Activated T-helper 9 cell treated with anti-CD3 and anti-CD28 coated beads, Interleukin-2, amount 50 U/mL, for 16 hours (primary cell): ENCODE results near the gene ZFAND3.
"Not testable (repeated sequence)": the region's sequence is repeated elsewhere in the genome, so short reads cannot be mapped to it uniquely, and the experiment has no call there.

ENCODE experiments used
- DNase-seq: peaks from one replicate; pipeline ENCODE4 v3.0.0-alpha.2; 2020; ENCODE audit warnings: low read depth

The ZFAND3 gene

DNA sequence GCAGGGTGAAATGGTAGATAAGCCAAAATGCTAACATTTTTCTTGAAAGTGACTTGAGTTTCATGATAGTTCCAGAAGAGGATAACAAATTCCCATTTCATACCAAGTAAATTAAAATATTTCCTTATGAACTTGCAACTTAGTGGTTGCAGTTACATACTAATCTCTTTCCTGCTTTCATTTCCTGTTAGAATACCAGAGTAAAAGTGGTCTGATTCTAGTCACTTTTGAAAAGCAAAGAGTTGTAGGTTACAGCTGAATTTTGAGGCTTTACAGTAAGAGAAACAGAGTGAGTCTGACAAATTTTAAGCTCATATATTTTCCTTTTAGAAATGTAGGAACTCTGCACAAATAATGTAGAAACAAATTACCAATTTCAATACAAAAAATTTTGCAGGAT, 117.4 kb downstream of the ZFAND3 start:
- no peak for DNase-seq

DNA sequence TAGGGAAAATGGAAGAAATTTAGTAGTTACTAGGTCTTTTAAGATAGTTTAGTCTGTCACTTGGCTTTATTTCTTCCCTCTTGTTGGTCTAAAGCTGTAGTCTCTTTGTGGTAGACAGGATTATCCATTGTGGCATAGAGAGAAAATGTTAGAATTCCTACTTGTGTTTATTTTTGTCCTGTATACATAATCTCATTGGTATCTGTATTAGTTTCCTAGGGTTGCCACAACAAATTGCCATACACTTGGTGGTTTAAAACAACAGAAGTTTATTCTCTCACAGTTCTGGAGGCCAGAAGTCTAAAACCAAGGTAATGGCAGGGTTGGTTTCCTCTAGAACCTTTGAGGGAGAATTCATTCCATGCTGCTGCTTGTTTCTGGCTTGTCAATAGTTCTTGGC, 119.4 kb downstream of the ZFAND3 start:
- DNase-seq: no peak

DNA sequence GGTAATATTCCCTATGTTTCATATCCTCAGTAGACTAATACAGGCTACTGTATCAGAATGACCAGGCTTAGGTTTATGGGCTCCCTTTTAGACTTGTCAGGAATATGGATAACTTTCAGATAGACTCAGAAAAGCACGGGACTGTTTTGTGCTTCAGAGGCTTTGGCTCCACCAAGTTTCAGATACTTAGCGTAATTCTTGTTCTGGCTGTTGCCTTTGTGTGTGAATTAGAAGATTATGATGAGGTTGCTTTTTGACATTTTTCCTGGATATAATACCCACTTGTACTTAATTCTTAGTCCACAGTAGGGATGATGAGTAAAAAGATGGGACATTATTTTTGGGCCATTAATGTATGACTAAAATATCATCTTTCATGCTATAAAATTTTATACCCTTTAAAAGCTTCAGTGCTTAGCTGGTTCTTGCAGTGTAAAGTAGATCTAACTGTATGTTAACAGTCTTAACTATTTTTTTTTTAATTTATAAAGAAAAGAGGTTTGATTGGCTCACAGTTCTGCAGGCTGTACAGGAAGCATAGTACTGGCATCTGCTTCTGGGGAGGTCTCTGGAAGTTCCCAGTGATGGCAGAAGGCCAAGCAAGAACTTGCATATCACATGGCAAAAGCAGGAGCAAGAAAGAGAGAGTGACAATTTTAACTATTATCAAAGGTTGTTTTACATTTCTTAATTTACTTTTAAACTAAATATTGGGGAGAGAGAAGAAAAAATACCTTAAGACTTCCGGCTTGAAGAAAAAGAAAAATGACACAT, 120.7 kb downstream of the ZFAND3 start:
- DNase-seq: no peak

DNA sequence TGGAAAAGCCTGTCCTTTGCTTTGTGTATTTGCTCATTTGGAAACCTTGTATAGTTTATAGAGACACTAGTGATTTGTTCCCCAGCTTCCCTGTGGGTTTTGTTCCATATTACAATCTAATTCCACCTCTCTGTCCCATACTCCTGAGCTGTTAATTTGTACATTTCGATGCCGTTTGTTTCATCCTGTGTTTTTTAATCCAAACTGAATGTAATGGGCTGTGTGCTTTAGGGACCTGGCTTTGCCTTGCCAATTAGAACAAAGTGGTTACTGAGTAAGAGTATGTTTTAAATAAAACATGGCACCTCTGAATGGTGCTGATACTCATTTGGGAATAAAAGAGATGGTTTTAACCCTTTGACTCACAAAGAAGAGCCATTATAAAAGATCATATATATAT, 122.3 kb downstream of the ZFAND3 start:
- DNase-seq: no peak

DNA sequence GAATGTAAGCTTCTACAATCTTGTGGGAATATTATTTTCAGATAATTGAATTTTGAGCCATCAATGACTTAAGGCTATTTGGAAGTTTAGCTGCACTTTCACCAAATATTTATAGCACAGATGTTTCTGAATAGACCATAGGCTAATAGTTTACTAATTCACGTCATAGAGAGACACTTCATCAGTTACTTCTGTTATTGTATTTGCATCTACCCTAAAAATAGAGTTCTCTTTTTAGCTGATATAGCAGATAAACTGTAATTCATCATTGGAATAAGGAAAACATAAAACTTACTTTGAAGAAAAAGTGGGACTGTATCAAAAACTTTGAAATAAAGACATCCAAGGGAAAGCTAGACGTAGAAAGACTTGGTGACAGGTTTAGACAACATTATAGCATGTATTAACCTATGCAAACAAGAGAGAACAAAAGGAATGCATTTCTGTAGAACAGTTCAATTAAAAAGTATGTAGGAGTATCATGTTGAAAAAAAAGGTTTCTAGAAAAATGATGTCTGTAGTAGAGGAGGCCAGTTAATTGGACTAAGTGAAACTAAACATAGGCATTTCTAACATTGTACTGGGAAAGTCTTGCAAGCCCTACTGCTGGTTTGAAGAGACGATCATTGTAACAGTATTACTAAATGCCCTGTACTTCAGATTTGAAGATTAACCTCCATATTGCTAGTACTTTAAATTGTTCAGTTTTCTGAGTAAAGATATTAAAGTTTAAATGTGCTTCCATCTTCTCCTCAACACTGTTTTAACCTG, 123.3 kb downstream of the ZFAND3 start:
- no peak for DNase-seq

DNA sequence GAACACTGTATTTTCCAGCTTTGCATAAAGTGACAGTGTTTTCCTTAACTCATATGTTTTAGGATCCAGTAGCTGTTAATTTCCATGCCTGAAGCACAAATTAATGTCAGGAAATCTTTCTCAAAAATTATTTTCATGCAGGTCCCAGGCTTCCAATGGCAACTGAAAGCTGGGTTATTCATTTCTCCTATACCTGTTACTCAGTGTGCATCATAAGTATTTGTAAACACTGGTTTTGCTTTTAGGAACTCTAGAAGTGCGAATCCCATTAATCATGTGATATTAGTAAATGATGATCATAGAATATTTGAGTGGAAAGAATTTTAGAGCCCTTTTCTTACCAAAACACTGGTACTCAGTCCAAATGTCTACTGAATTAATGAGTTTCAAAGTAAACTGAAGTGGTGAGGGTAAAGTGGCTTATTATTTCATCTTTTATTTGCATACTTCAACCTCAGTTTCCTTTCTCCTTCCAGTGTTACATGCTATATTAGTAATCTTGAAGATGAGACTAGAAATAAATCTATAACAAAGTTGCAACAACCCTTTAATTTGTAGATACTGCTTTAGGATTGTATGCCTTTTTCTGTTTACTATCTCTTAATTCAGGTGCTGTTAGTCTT, 124.0 kb downstream of the ZFAND3 start:
- no peak for DNase-seq

DNA sequence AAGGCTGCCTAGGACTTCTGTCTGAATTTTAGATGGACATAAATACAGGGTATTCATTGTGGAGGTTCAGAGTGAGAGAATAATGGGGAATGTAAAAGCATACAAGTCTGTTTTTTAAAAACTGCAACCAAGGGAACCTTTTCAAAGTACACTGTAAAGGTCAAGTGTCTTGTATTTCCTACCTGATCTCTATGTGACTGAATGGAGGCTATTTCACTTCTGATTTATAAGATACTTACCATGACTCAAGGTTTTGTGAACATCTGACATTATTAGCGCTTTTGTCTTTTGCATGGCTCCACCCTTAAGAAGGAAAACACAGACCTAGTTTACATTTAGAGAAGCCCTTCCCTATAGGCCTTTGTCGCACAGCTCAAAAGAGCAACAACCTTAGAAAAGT, 126.5 kb downstream of the ZFAND3 start:
- DNase-seq: no peak

DNA sequence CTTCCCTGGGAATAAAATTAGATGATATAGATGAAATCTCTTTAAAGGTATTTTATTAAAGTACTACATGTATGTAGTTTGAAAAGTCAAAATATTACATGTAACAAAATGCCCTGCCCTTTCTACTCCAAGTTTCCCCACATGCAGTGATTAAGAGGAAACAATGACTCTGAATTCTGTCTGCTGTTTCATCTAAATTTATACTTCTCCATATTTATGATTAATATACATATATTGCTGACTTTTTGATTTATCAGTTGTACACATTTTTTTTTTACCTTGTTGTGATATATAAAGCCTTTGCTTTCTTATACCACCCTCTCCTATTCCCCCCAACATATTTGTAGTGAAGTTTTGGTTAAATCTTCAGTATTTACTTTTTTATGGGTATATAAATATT, 127.9 kb downstream of the ZFAND3 start:
- no peak for DNase-seq

DNA sequence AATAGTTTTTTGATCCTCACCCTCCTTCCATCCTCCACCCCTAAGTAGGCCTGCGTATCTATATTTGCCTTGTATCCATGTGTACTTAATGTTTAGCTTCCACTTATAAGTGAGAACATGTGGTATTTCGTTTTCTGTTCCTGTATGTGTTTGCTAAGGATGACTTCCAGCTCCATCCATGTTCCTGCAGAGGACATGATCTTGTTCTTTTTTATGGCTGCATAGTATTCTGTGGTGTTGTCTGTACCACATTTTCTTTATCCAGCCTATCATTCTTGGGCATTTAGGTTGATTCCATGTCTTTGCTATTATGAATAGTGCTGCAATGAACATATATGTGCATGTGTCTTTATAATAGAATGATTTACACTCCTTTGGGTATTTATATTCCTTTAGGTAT, 129.1 kb downstream of the ZFAND3 start:
- DNase-seq: not testable (repeated sequence)

DNA sequence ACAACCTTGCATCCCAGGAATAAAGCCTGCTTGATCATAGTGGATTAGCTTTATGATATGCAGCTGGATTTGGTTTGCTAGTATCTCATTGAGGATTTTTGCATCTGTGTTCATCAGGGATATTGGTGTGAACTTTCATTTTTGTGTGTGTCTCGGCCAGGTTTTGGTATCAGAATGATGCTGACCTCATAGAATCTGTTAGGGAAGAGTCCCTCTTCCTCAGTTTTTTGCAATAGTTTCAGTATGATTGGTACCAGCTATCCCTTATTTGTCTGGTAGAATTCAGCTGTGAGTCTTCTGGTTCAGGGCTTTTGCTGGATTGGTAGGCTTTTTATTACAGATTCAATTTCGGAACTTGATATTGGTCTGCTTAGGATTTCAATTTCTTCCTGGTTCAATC, 132.5 kb downstream of the ZFAND3 start:
- no peak for DNase-seq

DNA sequence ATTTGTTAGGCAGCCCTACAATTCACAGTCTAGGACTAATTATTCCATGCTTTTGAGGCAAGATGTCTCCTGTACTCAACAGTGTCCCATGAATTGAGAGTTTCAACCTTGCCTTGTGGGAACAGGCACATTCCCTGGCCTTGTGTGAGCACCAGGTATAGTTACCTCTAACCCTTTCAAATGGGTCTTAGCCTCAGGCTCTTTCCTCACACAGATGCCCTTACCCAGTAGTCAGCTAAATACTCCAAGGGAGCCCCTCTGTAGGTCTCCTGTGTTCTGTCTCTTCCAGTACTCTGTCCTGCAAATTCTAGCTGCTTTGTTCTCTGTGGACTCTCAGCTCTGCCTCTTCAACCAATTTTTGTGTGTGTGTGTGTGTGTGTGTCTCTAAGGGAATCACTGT, 135.3 kb downstream of the ZFAND3 start:
- no peak for DNase-seq

DNA sequence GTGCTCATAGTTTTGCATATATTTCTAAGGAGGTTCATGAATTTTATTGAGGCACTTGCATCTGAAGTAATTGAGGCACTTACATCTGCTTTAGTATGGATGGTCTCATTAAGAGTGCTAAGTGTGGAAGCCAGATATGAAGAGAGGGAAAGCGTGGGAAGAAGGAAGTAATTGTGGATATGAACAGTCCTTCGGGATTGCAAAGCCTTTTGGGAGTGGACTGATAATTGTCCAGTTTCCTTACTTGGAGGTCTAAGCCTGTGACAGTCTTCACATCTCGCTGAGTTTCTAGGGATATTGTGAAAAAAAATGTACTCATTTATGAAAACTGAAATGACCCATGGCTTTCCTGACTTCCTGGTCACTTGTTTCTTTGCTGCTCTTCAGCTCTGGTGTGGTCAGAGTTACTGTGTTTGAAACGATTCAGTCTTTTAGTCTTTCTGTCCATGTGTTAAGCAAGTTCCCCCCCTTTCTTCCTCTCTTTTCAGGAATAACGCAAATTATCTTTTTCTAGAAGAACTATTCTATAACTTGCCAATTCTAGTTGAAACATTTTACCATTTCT, 137.3 kb downstream of the ZFAND3 start:
- no peak for DNase-seq

DNA sequence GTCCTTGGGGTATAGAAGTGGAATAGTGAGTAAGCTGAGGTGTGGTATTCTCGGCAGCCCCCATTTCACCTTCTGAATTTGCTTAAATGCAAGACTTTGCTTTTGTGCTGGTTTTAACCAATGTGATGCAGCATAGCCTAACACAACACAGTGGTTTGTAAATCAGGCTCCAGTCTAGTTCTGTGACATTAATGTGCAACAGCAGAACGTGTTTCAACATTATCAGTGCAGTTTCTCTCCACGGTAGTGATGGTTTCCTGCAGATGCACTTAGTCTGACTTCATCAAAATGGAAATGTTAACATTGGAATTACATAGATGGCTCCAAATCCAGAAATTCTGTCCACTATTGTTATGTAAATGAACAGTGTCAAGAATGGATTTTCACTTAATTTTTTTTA, 139.5 kb downstream of the ZFAND3 start:
- DNase-seq: no peak

DNA sequence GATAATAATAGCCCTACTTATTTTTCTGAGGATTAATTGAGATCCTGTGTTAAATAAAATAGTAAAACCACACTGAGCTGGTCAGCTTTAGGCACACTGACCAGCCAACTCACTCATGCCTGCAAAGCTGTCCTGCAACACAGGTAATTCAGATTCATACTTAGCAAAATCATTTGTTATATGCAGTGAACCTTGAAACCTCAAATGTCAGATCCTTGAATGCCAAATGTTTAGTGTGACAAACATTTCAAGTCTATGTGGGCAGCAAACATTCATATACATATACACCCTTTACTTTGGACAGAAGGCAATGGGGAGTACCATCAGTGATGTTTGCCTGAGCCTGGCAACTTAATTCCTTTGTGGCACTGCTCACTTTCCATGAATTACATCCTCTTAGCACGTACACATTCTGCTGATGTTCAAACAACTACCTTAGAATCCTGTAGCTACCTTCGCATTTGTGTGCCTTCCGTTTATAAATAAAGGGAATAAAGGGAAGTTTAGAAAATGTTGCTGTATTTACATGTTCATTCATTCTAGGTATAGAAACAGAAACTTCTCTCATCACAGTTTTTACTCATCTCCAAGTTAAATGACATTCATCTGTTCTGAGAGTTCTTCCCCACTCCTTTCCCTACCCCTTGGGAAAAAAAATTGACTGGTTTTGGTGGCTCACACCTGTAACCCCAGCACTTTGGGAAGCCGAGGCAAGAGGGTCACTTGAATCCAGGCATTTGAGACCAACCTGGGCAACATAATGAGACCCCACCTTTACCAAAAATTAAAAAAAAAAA, 140.8 kb downstream of the ZFAND3 start:
- no peak for DNase-seq

DNA sequence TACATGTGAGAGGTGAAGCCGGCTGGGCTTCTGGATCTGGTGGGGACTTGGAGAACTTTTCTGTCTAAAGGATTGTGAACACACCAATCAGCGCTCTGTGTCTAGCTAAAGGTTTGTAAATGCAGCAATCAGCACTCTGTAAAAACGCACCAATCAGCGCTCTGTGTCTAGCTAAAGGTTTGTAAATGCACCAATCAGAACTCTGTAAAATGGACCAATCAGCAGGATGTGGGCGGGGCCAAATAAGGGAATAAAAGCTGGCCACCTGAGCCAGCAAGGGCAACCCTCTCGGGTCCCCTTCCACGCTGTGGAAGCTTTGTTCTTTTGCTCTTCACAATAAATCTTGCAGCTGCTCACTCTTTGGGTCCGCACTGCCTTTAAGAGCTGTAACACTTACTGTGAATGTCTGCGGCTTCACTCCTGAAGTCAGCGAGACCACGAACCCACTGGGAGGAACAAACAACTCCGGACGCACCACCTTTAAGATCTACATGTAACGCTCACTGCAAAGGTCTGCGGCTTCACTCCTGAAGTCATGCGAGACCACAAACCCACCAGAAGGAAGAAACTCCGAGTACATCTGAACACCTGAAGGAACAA, 143.1 kb downstream of the ZFAND3 start:
- not testable (repeated sequence) for DNase-seq

DNA sequence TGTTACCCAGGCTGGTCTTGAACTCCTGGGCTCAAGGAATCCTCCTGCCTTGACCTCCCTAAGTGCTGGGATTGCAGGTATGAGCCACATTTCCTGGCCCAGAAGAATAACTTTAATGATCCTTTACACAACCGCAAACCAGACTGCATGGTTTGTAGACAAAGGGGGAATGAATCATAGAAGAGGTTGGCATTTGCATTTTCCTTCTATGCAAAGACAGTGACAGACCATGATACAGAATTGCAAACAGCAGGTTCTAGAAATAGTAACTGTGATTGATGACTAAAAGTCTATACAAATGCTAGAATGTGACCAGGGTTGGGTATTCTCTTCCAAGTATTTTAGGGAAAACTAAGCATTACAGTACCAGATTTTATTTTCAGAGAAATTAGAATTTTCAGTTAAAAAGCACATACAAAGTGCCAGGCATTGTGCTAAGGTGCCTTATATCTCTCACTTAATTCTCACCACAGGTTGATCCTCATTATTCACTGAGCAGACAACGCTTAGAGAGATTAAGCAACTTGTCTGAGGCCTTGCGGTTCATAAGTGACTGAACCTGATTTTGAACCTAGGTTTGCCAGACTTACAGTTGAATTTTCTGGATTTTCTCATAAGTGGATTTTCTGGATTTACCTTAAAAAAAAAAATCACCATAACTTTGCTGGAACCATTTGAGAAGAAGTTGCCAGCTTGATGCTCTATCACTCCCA, 146.6 kb downstream of the ZFAND3 start:
- DNase-seq: no peak

DNA sequence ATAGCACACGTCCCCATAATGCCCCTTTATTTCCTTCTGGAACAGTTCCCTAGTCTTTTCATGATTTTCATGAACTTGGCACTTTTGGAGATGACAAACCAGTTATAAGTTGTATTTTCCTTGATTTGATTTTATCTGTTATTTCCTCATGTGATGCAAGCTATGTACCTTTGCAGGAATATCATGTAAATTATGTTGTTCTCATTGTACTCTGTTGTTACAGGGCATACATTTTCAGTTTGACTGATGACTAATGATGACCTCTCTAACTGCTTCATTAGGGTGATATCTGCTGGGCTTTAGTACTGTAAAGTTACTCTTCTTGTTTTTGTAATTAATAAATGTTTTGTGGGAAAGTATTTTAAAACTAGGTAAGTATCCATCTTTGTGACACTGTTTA, 147.3 kb downstream of the ZFAND3 start:
- no peak for DNase-seq

DNA sequence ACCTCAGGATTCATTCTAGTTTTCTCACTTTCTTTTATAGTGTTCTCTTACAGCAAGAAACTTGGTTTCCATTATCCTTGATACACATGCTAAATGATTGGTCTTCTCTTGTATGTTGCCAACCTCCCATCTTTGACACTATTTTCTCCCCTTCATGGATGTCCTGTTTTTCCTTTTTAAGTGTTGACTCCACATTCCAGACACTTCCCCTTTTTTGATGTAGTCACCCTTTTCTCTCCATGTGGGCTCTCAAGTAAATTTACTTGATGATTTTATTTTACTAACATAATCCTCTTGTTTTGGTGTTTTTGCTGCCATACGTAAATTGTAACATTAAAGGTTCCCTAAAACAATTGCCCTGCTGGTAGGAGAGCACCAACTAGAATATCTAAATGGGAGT, 148.1 kb downstream of the ZFAND3 start:
- DNase-seq: no peak

DNA sequence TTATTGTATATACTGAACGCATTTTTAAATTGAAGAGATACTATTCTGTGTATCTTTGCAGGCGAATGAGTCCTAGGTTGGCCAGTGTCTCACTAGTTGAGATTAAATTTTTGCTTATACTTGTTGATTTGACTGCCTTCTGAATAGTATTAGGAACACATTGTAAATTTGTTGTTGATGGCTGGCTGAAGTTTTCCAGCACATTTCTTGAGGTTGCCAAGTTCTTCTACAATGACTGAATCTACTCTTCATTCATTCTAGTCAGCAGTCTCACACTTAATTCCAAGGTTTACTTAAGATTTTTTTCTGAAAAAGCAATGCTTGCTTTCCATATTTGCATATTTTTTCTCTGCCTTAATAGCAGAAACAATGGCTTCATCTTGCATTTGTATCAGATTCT, 151.7 kb downstream of the ZFAND3 start:
- DNase-seq: no peak

DNA sequence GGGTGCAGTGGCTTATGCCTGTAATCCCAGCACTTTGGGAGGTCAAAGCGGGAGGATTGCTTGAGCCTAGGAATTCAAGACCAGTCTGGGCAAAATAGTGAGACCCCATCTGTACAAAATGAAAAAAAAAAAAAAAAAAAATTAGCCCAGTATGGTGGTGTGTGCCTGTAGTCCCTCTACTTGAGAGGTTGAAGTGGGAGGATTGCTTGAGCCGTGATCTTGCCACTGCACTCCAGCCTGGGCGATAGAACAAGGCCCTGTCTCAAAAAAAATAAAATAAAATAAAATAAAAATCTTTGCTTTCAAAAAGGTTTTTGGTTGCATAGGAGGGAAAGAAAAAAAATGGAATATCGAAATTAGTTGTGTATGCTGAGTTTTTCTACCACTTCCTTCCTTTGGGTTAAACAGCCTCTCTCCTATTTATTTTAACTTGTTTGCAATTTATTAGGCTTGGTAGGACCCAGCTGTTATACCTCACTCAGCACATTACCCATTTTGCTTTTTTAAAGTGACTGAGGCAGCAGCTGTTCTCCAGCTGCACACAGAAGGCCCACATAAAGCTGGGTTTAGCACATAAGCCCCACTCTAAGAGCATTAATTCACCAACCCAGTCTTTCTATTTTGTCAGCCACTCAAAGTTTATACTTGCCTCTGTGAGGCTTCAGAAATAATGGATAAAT, 152.3 kb downstream of the ZFAND3 start:
- DNase-seq: no peak
